Lower leg skin (tissue), 3 donors: ENCODE measurements around the gene TIMM23B.
"Not testable (repeated sequence)": the region's sequence is repeated elsewhere in the genome, so short reads cannot be mapped to it uniquely, and the experiment has no call there.

Source experiments
- POLR2A ChIP-seq, 2 donors: fragments of 450-650 bp; IDR thresholded peaks; one replicate each; pipeline ENCODE4 v1.6.1; 2016 to 2017; ENCODE audit warnings: antibody characterized with exemption in 2 of 2, mild to moderate bottlenecking in 1 of 2, moderate library complexity in 1 of 2
- TF ChIP-seq, protein P1 (sequence below), 3 donors: fragments of 450-650 bp; IDR thresholded peaks; one replicate each; pipeline ENCODE4 v1.5.1; 2016; ENCODE audit warnings: antibody characterized with exemption in 3 of 3, mild to moderate bottlenecking in 3 of 3, moderate library complexity in 2 of 3

DNA sequence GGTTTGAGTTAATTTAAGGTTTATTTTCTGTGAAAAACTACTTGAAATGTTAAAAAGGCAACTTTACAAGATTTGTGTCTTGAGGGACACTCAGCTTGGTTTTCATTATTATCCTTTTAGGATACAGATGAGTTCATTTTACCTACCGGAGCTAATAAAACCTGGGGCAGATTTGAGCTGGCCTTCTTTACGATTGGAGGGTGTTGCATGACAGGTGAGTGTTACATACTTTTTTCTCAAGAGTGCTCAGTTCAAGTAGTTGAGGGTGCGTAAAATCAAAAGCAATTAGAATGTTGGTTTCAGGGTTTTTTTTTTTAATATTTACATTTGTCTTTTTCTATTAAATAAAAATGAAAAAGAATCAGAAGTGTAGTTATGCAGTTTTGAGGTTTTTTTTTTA lies 10.2 kb downstream of the TIMM23B start:
- TF ChIP-seq POLR2A (IDR thresholded peaks at IDR 0.05): not testable (repeated sequence)
- TF ChIP-seq, protein P1, sequence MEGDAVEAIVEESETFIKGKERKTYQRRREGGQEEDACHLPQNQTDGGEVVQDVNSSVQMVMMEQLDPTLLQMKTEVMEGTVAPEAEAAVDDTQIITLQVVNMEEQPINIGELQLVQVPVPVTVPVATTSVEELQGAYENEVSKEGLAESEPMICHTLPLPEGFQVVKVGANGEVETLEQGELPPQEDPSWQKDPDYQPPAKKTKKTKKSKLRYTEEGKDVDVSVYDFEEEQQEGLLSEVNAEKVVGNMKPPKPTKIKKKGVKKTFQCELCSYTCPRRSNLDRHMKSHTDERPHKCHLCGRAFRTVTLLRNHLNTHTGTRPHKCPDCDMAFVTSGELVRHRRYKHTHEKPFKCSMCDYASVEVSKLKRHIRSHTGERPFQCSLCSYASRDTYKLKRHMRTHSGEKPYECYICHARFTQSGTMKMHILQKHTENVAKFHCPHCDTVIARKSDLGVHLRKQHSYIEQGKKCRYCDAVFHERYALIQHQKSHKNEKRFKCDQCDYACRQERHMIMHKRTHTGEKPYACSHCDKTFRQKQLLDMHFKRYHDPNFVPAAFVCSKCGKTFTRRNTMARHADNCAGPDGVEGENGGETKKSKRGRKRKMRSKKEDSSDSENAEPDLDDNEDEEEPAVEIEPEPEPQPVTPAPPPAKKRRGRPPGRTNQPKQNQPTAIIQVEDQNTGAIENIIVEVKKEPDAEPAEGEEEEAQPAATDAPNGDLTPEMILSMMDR (IDR thresholded peaks at IDR 0.05): not testable (repeated sequence)
